ENCODE measurements around the gene GPC5. TPM values are rescaled to one million over a fixed set of nuclear protein-coding genes. Genes with fewer than 3 reads are reported as not detected.

The GPC5 gene
- total and polyA plus RNA-seq, 2 of the 8 experiments (the other 6 are each of a cell fraction or from before 2014, with no cell fraction given) = 0.20 to 0.39 TPM

GRCh38 chr13:92658293-92658692 lies 1259.9 kb downstream of the GPC5 start (continued):
- TF ChIP-seq CTCF (IDR thresholded peaks at IDR 0.05; ENCODE audit: control extremely low read depth in 1 of 3, insufficient read depth in 1 of 3, low read depth in 1 of 3, low read length in 3 of 3) (no peak), TCF12 (IDR thresholded peaks at IDR 0.05; ENCODE audit: low read depth, low read length) (no peak), HDAC6 (IDR thresholded peaks at IDR 0.05; ENCODE audit: low read depth, low read length) (no peak), BACH1 (IDR thresholded peaks at IDR 0.05; ENCODE audit: low read length) (no peak), RNF2 (IDR thresholded peaks at IDR 0.05; ENCODE audit: borderline replicate concordance, low read depth, low read length, missing control alignments, poor library complexity, severe bottlenecking) (no peak), CHD1 (IDR thresholded peaks at IDR 0.05; ENCODE audit: low read depth, low read length) (no peak)

All from H1 (cell line).